Measurements from ENCODE around the gene CLMN.

DNA sequence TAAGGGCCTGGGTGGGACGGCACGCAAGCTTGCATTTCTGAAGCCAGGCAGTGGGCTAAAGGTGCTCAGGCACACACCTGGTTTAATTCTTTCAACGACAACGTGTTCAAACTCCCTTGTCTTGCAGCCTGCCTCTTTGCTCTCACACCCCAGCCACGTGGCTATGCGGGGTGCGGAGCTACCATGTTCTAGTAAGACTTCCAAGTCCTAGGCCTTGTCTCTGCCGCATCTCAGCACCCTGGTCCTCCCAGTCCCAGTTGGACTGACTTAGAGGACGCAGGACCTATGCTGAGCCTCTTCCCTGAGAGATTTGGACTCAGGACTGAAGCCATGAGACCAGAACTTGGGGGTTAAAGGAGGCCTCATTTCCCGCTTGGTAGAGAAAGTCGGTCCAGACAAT lies 62.2 kb downstream of the CLMN start:
- TF ChIP-seq RFX5 (IDR thresholded peaks at IDR 0.05; ENCODE audit: low read depth, low read length) (no peak), RAD21 (IDR thresholded peaks at IDR 0.05; ENCODE audit: low read length) (no peak), MAZ (IDR thresholded peaks at IDR 0.05; ENCODE audit: borderline replicate concordance, low read depth, low read length) (no peak), CEBPB (IDR thresholded peaks at IDR 0.05; ENCODE audit: low read depth, low read length) (no peak), POLR2A (IDR thresholded peaks at IDR 0.05; ENCODE audit: low read depth, low read length) (no peak), BHLHE40 (IDR thresholded peaks at IDR 0.05; ENCODE audit: low read depth, low read length) (no peak), RCOR1 (IDR thresholded peaks at IDR 0.05; ENCODE audit: insufficient replicate concordance, low read length) (no peak), CHD1 (IDR thresholded peaks at IDR 0.05; ENCODE audit: low read depth, low read length) (no peak), MAFK (IDR thresholded peaks at IDR 0.05; ENCODE audit: low read depth, low read length) (no peak), MXI1 (IDR thresholded peaks at IDR 0.05; ENCODE audit: borderline replicate concordance, low read depth, low read length) (no peak)
- TF ChIP-seq, protein P1, sequence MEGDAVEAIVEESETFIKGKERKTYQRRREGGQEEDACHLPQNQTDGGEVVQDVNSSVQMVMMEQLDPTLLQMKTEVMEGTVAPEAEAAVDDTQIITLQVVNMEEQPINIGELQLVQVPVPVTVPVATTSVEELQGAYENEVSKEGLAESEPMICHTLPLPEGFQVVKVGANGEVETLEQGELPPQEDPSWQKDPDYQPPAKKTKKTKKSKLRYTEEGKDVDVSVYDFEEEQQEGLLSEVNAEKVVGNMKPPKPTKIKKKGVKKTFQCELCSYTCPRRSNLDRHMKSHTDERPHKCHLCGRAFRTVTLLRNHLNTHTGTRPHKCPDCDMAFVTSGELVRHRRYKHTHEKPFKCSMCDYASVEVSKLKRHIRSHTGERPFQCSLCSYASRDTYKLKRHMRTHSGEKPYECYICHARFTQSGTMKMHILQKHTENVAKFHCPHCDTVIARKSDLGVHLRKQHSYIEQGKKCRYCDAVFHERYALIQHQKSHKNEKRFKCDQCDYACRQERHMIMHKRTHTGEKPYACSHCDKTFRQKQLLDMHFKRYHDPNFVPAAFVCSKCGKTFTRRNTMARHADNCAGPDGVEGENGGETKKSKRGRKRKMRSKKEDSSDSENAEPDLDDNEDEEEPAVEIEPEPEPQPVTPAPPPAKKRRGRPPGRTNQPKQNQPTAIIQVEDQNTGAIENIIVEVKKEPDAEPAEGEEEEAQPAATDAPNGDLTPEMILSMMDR (conservative IDR thresholded peaks at IDR 0.05; ENCODE audit: low read depth, low read length), result no peak

Measured in IMR-90 (cell line).